Stimulated activated CD8-positive, alpha-beta memory T cell treated with anti-CD3 and anti-CD28 coated beads, Interleukin-7, amount 100 ng/mL, for 24 hours (primary cell): ENCODE data around the gene CEP70.
"Not testable (repeated sequence)": the region's sequence is repeated elsewhere in the genome, so short reads cannot be mapped to it uniquely, and the experiment has no call there.

ENCODE experiments used
- DNase-seq: peaks from one replicate; pipeline ENCODE4 v3.0.0-alpha.2; 2020; ENCODE audit warnings: low read depth

Gene CEP70

DNA sequence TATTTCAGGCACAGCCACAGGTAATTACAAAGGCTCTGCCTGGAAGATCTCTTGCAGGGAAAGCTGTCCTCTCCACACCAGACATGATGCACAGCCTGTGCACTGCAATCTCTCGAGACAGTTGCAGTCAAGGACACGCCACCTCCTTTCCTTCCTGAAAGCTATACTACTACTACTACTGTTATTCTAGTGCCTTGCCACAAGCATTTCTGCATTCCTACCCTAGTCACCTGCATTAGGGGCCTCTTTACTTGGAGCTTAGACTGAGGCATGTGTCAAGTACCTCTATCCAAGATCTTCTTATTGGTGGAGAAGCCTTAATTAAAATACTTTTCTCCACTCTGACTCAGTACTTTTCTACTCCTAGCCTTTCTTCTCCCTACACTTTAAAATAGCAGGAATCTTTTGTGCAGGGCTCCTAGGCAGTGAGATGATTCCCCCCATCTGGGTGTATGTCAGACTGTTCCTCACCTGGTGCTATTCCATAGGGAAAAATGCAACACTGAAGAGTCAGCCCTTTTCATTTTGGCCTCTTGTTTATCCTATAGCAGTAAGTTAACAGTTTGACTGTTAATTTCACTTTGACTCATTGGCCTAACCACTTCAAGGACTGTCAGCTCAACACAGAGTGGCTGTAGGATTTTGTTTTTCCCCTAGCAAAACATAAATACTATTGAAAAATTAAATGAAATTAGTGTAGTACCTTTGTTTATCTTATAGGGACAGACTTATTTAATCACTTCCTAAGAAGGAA is 80.8 kb downstream of the CEP70 start:
- no peak for DNase-seq

DNA sequence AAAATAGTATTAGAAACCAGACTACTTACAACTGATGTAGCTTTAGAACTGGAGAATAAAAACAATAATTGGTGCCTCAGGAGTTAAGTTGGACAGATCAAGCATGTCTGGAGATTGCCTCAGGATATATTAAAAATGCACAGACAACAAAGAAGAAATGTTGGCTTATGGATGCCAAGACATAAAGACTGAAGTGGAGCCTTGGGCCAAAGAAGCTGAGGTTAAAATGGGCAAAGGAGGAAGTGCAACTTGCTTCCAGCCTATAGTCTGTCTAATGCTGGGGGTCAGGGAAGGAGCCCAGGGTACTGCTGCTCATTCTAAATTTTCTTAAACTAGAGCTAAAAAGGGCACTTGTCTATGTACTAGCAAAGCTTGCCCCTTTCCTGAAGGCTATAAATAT is 82.1 kb downstream of the CEP70 start:
- no peak for DNase-seq

DNA sequence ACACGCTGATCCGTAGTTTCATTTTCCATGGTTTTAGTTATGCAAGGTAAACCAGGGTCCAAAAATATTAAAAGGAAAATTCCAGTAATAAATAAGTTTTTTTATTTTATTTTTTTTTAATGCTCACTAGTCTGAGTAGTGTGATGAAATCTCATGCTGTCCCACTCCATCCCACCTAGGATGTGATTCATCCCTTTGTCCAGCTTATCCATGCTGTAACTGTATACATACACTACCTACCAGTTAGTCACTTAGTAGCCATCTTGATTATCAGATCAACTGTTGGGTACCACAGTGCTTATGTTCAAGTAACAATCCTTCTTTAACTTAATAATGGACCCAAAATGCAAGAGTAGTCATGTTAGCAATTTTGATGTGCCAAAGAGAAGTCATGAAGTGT is 84.5 kb downstream of the CEP70 start:
- DNase-seq: no peak

- DNase-seq: no peak
These were observed 86.5 kb downstream of the CEP70 start for GRCh38 chr3:138507524-138507923.

GRCh38 chr3:138498991-138499390 is 95.1 kb downstream of the CEP70 start:
- no peak for DNase-seq

DNA sequence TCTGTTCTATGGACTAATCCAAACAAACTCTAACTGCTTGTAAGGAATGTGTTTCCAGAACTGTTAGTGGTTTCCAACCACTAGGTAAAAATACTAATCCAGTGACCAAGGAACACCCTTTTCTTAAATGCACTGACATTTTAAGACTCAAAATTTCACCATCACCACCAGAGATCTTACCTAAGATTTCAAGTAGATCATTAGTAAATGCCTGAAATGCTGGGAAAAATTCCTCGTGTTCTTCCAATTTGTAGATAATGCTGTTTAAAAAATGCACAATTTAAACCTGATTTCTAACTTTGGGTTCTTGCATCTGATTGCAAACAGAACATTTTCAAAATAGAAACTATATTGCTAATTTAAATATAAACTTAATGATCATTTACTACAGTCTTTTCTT is 96.2 kb downstream of the CEP70 start:
- no peak for DNase-seq

- no peak for DNase-seq
These were observed 97.0 kb downstream of the CEP70 start for GRCh38 chr3:138497021-138497420.

DNA sequence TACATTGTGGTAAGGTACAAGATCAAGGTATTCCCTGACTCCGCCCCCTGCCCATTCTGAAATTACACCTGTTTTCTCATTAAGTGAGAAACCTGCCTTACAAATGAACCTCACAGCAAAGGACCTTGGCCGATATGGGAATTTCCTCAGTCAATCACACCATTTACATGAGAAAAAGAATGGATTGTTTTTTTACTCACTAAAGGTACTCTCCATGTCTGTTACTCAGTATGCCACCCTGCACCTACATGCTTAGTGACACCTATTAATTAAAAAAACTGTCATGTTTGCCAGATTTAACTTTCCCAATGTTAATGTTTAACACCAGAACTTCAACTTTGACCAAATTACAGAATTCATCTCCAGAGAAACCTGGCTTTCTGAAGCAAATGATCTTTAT is 97.6 kb downstream of the CEP70 start:
- DNase-seq: no peak

DNA sequence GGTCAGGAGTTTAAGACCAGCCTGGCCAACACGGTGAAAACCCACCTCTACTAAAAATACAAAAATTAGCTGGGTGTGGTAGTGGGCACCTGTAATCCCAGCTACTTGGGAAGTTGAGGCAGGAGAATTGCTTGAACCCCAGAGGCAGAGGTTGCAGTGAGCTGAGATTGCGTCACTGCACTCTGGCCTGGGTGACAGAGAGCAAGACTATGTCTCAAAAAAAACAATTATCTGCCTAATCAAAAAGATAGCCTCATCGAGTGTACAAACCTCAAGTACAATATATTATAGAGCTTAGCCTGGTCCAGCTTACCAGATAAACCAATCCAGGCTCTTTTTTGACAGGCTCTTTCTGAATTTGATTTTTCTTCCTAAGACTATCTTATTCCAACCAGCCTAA is 98.4 kb downstream of the CEP70 start:
- not testable (repeated sequence) for DNase-seq

GRCh38 chr3:138494607-138494929 is 99.5 kb downstream of the CEP70 start:
- DNase-seq: no peak

GRCh38 chr3:138493804-138494606 is 100.1 kb downstream of the CEP70 start:
- DNase-seq: no peak

GRCh38 chr3:138492980-138493675 is 100.9 kb downstream of the CEP70 start:
- DNase-seq: no peak

GRCh38 chr3:138491971-138492370 is 102.1 kb downstream of the CEP70 start:
- DNase-seq: no peak

GRCh38 chr3:138486580-138486979 is 107.5 kb downstream of the CEP70 start:
- DNase-seq: not testable (repeated sequence)

- DNase-seq: not testable (repeated sequence)
These were observed 109.4 kb downstream of the CEP70 start for GRCh38 chr3:138484672-138485071.

DNA sequence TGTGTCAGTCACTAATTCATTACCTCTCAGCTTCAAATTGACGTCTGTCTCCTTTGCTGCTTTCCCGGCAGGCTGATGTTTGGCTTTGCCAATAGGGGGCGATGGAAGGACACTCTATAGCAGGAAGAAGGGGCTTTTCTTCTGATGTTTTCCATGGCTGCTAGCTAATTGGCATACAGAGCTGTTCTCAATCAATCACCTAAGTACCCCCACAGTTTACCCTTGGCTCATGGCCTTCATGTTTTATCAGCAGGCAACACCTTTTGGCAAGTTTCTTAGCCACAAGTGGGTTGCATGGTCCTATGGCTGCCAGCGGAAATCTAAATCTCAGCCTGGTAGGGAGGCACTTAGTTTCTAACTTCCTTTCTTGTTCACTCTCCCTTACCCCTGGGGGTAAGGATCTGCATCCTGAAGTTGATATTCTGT is 114.6 kb downstream of the CEP70 start:
- no peak for DNase-seq

DNA sequence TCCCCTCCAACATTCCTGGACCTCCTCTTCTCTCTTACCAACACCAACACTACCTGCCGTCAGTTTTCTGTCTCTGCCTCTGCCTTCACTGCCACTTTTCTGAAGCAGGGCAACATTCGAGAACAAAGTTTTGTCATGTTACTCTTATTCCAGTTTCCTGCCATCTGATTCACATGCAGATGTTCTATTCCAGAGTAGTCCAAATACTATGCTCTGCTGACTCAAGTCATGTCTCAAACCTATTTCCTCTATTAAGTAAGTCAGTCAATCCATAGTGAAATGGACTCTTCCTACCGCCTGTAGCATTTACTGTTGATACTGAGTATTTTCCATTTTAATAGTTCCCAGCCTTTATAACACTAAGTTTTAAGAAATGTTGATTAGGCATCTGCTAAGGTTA is 116.3 kb downstream of the CEP70 start:
- no peak for DNase-seq

GRCh38 chr3:138477120-138477519 is 116.9 kb downstream of the CEP70 start:
- no peak for DNase-seq

DNA sequence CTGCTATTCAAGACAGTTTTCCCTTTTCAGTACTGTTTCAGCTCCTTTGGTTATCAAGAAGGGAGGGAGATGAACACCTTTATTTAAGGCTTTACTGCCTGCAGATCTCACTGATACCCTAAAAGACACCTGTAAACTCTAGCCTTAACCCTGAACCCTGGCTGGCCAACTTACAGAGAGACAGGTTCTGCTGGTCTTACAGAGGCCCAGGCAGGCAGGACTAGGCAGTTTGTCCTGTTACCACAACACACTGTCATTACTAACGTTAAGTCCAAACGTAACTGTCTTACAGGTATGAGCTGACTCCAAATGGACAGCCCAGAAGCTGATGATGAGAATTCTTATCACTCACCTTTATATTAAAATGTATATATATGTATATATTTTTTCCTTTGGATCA is 117.5 kb downstream of the CEP70 start:
- DNase-seq: no peak

- no peak for DNase-seq
These were observed 119.9 kb downstream of the CEP70 start for GRCh38 chr3:138474163-138474562.

DNA sequence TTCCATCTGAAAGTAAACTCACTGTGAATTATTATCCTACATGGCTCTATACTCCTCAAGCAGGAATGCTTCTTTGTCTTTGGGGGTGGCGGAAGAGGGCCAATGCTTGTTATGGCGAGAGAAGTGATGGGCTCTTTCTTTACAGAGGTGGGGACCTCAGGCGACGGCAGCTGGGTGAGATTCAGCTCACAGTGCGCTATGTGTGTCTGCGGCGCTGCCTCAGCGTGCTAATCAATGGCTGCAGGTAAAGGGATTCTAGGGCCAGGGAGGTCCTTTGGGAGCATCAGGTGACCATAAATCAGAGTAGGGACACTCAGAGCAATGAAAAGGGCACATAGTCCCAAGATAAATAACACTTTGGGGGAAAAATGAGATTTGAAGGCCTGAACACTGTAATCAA is 120.7 kb downstream of the CEP70 start:
- no peak for DNase-seq

DNA sequence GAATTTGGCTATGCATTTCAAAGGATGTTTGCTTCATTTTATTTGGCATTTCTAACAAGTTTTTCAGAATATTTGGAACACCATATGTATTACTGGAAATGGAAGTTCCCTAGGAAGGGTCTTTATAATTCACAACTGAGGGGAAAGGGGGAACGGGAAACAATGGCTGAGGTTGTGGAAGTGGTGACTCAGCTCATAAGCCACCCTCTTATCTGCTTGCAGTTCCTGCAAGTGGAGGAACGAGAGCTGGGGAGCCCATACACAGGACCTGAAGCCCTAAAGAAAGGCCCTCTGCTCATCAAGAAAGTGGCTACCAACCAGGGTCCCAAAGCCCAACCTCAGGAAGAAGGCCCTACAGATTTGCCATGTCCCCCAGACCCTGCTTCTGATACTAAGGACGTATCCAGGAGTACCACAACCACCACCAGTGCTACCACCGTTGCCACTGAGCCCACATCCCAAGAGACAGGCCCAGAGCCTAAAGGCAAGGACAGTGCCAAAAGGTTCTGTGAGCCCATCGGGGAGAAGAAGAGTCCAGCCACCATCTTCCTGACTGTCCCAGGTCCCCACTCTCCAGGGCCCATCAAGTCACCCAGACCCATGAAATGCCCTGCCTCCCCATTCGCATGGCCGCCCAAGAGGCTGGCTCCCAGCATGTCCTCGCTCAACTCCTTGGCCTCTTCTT is 121.8 kb downstream of the CEP70 start:
- DNase-seq: no peak
